Peyer's patch (tissue), 4 donors: ENCODE measurements around the gene SHKBP1.

ENCODE experiments used
- POLR2A ChIP-seq, 2 donors: fragments of 450-650 bp; IDR thresholded peaks; one replicate each; pipeline ENCODE4 v1.5.1; 2017; ENCODE audit warnings: antibody characterized with exemption in 2 of 2, mild to moderate bottlenecking in 2 of 2, moderate library complexity in 2 of 2
- TF ChIP-seq, protein P1 (sequence below), 6 experiments: fragments of 450-650 bp in 4 of 6; fragments of 200-600 bp in 2 of 6; sonication (generic) in 1 of 6; IDR thresholded peaks; one replicate each; pipeline ENCODE4 v1.5.1; 2017 to 2019; ENCODE audit warnings: antibody characterized with exemption in 6 of 6, mild to moderate bottlenecking in 3 of 6, moderate library complexity in 1 of 6

DNA sequence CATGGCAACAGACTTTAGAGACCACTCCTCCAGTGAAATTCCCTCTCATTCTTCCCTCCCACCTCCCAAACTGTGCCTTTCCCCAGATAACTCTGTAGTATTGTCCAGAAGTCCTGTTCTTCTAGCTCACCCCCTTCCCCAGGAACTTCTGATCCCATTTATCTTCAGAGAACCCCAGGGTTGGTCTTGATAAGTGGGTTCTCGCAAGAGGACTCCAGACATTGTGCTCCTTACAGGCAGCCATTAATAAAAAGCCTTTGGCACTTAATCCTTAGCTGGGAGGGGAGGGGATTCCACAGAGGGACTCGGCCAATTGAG is 26.4 kb downstream of the SHKBP1 start:
- TF ChIP-seq, protein P1, sequence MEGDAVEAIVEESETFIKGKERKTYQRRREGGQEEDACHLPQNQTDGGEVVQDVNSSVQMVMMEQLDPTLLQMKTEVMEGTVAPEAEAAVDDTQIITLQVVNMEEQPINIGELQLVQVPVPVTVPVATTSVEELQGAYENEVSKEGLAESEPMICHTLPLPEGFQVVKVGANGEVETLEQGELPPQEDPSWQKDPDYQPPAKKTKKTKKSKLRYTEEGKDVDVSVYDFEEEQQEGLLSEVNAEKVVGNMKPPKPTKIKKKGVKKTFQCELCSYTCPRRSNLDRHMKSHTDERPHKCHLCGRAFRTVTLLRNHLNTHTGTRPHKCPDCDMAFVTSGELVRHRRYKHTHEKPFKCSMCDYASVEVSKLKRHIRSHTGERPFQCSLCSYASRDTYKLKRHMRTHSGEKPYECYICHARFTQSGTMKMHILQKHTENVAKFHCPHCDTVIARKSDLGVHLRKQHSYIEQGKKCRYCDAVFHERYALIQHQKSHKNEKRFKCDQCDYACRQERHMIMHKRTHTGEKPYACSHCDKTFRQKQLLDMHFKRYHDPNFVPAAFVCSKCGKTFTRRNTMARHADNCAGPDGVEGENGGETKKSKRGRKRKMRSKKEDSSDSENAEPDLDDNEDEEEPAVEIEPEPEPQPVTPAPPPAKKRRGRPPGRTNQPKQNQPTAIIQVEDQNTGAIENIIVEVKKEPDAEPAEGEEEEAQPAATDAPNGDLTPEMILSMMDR (IDR thresholded peaks at IDR 0.05) = no peak
- TF ChIP-seq POLR2A (IDR thresholded peaks at IDR 0.05) = no peak
